OCI-LY7 (cell line): ENCODE data around the gene ALAD.

Source experiments
- EZH2phosphoT487 ChIP-seq: fragments of 200-600 bp; sonication (generic); IDR thresholded peaks from 2 replicates; pipeline ENCODE4 v1.6.1; 2018; ENCODE audit warnings: low read depth, borderline replicate concordance, mild to moderate bottlenecking, mixed run types, antibody characterized with exemption, low read length, moderate library complexity, mixed read lengths
- TF ChIP-seq, protein P1 (sequence below): fragments of 200-600 bp; sonication (generic); conservative IDR thresholded peaks from 2 replicates; pipeline ENCODE4 v1.5.1; 2014; ENCODE audit warnings: mild to moderate bottlenecking, antibody characterized with exemption, low read length, moderate library complexity, mixed read lengths

GRCh38 chr9:113352006-113352405, 49.1 kb downstream of the ALAD start:
- TF ChIP-seq, protein P1, sequence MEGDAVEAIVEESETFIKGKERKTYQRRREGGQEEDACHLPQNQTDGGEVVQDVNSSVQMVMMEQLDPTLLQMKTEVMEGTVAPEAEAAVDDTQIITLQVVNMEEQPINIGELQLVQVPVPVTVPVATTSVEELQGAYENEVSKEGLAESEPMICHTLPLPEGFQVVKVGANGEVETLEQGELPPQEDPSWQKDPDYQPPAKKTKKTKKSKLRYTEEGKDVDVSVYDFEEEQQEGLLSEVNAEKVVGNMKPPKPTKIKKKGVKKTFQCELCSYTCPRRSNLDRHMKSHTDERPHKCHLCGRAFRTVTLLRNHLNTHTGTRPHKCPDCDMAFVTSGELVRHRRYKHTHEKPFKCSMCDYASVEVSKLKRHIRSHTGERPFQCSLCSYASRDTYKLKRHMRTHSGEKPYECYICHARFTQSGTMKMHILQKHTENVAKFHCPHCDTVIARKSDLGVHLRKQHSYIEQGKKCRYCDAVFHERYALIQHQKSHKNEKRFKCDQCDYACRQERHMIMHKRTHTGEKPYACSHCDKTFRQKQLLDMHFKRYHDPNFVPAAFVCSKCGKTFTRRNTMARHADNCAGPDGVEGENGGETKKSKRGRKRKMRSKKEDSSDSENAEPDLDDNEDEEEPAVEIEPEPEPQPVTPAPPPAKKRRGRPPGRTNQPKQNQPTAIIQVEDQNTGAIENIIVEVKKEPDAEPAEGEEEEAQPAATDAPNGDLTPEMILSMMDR, result no peak
- no peak for TF ChIP-seq EZH2phosphoT487
